ENCODE measurements around the gene MAPKAPK2.

- no peak for TF ChIP-seq ZNF121 (tag by site-specific recombination; IDR thresholded peaks at IDR 0.05)
- no peak for TF ChIP-seq ZNF501 (tag by site-specific recombination; IDR thresholded peaks at IDR 0.05)
- no peak for TF ChIP-seq RBAK (tag by site-specific recombination; IDR thresholded peaks at IDR 0.05)
- no peak for TF ChIP-seq KLF10 (tag by site-specific recombination; IDR thresholded peaks at IDR 0.05)
- TF ChIP-seq, protein P1, sequence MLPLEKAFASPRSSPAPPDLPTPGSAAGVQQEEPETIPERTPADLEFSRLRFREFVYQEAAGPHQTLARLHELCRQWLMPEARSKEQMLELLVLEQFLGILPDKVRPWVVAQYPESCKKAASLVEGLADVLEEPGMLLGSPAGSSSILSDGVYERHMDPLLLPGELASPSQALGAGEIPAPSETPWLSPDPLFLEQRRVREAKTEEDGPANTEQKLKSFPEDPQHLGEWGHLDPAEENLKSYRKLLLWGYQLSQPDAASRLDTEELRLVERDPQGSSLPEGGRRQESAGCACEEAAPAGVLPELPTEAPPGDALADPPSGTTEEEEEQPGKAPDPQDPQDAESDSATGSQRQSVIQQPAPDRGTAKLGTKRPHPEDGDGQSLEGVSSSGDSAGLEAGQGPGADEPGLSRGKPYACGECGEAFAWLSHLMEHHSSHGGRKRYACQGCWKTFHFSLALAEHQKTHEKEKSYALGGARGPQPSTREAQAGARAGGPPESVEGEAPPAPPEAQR (tag by site-specific recombination; IDR thresholded peaks at IDR 0.05) = no peak
- TF ChIP-seq ZNF274 (IDR thresholded peaks at IDR 0.05; ENCODE audit: low read length) = no peak
- TF ChIP-seq ZNF274 (tag by site-specific recombination; IDR thresholded peaks at IDR 0.05; ENCODE audit: borderline replicate concordance) = no peak
- TF ChIP-seq, protein P2, sequence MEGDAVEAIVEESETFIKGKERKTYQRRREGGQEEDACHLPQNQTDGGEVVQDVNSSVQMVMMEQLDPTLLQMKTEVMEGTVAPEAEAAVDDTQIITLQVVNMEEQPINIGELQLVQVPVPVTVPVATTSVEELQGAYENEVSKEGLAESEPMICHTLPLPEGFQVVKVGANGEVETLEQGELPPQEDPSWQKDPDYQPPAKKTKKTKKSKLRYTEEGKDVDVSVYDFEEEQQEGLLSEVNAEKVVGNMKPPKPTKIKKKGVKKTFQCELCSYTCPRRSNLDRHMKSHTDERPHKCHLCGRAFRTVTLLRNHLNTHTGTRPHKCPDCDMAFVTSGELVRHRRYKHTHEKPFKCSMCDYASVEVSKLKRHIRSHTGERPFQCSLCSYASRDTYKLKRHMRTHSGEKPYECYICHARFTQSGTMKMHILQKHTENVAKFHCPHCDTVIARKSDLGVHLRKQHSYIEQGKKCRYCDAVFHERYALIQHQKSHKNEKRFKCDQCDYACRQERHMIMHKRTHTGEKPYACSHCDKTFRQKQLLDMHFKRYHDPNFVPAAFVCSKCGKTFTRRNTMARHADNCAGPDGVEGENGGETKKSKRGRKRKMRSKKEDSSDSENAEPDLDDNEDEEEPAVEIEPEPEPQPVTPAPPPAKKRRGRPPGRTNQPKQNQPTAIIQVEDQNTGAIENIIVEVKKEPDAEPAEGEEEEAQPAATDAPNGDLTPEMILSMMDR (tag by site-specific recombination; IDR thresholded peaks at IDR 0.05) = no peak
- TF ChIP-seq ZNF561 (tag by site-specific recombination; IDR thresholded peaks at IDR 0.05; ENCODE audit: borderline replicate concordance) = no peak
- no peak for TF ChIP-seq ZNF214 (tag by site-specific recombination; IDR thresholded peaks at IDR 0.05; ENCODE audit: borderline replicate concordance)
- no peak for TF ChIP-seq REST (tag by site-specific recombination; IDR thresholded peaks at IDR 0.05)
Measured at GRCh38 chr1:206732508-206732907, 47.8 kb downstream of the MAPKAPK2 start.

All from HEK293 (cell line).